Measurements from ENCODE around the gene HEBP1.

DNA sequence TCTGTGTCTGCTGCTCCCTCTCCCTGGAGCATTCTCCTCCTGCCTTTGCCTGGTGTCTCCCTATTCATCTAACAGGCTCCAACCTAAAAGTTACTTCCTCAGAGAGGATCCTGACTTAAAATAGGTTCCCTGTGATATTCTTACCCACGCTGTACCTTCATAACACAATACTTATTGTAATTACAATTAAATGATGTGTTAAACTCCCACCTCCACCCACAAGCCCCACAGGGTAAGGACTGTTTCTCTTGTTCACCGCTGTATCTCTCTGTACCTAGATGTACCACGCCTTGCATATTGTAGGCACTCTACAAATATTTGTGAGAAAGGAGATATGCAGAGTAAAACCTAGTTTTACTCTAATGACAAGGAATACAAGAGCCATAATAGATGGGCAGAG is 5.0 kb downstream of the HEBP1 start:
- TF ChIP-seq, protein P1, sequence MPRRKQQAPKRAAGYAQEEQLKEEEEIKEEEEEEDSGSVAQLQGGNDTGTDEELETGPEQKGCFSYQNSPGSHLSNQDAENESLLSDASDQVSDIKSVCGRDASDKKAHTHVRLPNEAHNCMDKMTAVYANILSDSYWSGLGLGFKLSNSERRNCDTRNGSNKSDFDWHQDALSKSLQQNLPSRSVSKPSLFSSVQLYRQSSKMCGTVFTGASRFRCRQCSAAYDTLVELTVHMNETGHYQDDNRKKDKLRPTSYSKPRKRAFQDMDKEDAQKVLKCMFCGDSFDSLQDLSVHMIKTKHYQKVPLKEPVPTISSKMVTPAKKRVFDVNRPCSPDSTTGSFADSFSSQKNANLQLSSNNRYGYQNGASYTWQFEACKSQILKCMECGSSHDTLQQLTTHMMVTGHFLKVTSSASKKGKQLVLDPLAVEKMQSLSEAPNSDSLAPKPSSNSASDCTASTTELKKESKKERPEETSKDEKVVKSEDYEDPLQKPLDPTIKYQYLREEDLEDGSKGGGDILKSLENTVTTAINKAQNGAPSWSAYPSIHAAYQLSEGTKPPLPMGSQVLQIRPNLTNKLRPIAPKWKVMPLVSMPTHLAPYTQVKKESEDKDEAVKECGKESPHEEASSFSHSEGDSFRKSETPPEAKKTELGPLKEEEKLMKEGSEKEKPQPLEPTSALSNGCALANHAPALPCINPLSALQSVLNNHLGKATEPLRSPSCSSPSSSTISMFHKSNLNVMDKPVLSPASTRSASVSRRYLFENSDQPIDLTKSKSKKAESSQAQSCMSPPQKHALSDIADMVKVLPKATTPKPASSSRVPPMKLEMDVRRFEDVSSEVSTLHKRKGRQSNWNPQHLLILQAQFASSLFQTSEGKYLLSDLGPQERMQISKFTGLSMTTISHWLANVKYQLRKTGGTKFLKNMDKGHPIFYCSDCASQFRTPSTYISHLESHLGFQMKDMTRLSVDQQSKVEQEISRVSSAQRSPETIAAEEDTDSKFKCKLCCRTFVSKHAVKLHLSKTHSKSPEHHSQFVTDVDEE (CRISPR knock-in tag; IDR thresholded peaks at IDR 0.05) = no peak
- TF ChIP-seq ARNTL (CRISPR knock-in tag; IDR thresholded peaks at IDR 0.05; ENCODE audit: borderline replicate concordance, low read depth) (no peak), TOX (CRISPR knock-in tag; IDR thresholded peaks at IDR 0.05; ENCODE audit: borderline replicate concordance) (no peak), ZNF70 (CRISPR knock-in tag; IDR thresholded peaks at IDR 0.05) (no peak), ESRRG (CRISPR knock-in tag; IDR thresholded peaks at IDR 0.05) (no peak), RARB (CRISPR knock-in tag; IDR thresholded peaks at IDR 0.05) (no peak), ZFP3 (CRISPR knock-in tag; IDR thresholded peaks at IDR 0.05) (no peak), SNAI2 (CRISPR knock-in tag; IDR thresholded peaks at IDR 0.05) (no peak), ZC3H10 (CRISPR knock-in tag; IDR thresholded peaks at IDR 0.05) (no peak)
- TF ChIP-seq, protein P2, sequence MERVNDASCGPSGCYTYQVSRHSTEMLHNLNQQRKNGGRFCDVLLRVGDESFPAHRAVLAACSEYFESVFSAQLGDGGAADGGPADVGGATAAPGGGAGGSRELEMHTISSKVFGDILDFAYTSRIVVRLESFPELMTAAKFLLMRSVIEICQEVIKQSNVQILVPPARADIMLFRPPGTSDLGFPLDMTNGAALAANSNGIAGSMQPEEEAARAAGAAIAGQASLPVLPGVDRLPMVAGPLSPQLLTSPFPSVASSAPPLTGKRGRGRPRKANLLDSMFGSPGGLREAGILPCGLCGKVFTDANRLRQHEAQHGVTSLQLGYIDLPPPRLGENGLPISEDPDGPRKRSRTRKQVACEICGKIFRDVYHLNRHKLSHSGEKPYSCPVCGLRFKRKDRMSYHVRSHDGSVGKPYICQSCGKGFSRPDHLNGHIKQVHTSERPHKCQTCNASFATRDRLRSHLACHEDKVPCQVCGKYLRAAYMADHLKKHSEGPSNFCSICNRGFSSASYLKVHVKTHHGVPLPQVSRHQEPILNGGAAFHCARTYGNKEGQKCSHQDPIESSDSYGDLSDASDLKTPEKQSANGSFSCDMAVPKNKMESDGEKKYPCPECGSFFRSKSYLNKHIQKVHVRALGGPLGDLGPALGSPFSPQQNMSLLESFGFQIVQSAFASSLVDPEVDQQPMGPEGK (CRISPR knock-in tag; IDR thresholded peaks at IDR 0.05; ENCODE audit: borderline replicate concordance) = no peak
